T-helper 2 cell treated with Interferon-gamma antibody and Interleukin-4, amounts not matched to agents 100 ng/mL and 5 ng/mL, for 36 hours (primary cell): ENCODE results near the gene MRPL1. TPM values are rescaled to one million over a fixed set of nuclear protein-coding genes. Genes with fewer than 3 reads are reported as not detected.
"Not testable (repeated sequence)": the region's sequence is repeated elsewhere in the genome, so short reads cannot be mapped to it uniquely, and the experiment has no call there.

ENCODE experiments used
- intact Hi-C: fragments of 100-400 bp; cut with micrococcal nuclease; formaldehyde crosslinking; loops from one replicate; pipeline ENCODE4 v1.15.1; 2023
- total RNA-seq: library from RNA; stranded (reverse); gene quantifications from 2 replicates; pipeline ENCODE4 v1.2.3, GENCODE V29; 2022

Gene MRPL1
- total RNA-seq, 1 donor from 2014 or later = 49.9 TPM

DNA sequence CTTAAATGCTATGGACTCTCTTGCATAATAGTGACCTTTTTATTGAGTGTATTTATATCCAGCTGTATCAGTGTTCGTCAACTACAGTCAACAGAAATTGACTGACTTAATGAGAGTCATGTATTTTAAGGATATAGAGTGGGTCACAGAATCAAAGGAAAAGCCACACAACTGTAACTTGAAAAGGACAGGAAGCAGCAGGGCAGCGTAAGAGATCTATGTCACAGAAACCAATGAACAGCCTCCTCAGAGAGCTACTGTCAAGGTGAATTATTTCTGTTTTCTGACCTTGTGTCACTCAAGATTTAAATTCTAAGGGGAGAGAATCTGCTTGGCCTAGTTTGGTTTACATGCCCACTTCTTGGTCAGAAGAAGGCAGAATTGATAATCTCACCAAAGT is 100.4 kb downstream of the MRPL1 start:
- intact Hi-C loops = no loop called here

DNA sequence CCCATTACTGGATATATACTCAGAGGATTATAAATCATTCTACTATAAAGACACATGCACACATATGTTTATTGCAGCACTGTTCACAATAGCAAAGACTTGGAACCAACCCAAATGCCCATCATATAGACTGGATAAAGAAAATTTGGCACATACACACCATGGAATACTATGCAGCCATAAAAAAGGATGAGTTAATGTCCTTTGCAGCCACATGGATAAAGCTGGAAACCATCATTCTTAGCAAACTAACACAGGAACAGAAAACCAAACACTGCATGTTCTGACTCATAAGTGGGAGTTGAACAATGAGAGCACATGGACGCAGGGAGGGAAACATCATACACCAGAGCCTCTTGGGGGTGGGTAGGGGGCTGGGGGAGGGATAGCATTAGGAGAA is 111.0 kb downstream of the MRPL1 start:
- intact Hi-C loops = not testable (repeated sequence)

DNA sequence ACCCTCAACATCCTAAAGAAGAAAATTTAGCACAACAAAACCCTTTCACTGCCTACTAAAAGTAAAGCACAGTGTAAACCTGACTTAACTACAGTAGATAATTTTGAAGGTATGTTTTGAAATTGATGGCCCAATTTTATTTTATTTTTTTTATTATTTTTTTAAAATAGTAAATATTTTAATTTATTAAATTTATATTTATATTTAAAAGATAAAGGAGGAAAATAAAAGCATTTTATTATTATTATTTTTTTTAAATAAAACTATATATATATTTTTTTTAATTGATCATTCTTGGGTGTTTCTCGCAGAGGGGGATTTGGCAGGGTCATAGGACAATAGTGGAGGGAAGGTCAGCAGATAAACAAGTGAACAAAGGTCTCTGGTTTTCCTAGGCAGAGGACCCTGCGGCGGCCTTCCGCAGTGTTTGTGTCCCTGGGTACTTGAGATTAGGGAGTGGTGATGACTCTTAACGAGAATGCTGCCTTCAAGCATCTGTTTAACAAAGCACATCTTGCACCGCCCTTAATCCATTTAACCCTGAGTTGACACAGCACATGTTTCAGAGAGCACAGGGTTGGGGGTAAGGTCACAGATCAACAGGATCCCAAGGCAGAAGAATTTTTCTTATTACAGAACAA is 120.4 kb downstream of the MRPL1 start:
- intact Hi-C loops = not testable (repeated sequence)

DNA sequence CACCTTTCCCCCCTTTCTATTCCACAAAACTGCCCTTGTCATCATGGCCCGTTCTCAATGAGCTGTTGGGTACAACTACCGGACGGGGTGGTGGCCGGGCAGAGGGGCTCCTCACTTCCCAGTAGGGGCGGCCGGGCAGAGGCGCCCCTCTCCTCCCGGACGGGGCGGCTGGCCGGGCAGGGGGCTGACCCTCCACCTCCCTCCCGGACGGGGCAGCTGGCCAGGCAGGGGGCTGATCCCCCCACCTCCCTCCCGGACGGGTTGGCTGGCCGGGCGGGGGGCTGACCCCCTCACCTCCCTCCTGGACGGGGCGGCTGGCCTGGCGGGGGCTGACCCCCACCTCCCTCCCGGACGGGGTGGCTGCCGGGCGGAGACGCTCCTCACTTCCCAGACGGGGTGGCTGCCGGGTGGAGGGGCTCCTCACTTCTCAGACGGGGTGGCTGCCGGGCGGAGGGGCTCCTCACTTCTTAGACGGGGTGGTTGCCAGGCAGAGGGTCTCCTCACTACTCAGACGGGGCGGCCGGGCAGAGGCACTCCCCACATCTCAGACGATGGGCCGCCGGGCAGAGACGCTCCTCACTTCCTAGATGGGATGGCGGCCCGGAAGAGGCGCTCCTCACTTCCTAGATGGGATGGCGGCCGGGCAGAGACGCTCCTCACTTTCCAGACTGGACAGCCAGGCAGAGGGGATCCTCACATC is 121.1 kb downstream of the MRPL1 start:
- intact Hi-C loops = not testable (repeated sequence)

DNA sequence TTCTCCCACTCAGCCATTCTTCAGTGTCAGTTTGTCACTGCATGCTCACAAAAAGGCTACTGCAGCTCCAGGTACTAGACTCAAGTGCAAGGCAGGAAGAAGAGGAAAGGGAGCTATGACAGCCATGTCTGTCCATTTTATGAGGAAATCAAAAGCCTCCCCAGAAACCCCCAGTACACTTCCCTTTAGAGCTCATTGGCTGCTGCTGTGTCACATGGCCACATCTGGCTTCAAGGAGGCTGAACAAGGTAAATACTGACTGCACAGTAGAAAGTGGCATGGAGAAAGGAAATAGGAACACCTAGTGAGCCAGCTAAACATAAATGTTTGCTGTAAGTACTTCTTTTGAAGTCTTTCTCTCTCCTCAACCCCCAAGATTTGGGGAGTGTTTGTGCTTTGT is 127.3 kb downstream of the MRPL1 start:
- intact Hi-C loops = no loop called here

DNA sequence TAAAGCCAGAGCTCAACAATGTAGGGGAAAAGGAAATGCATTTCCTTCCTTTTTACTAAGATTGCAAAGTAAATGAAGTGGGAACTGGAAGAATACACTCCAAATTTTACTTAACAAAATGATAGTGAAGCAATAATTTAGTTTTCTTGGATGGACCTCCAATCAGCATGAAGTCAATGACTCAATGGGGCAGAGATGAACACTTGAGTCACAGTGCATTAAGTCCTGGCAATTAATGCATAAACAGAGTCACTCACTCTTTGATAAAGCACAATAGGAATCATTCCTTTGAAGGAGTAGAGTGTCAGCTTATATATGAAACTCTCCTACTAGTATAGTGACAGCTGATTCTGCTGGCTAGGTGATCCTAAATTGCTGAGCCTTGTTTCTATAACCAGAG is 127.8 kb downstream of the MRPL1 start:
- intact Hi-C loops = no loop called here

DNA sequence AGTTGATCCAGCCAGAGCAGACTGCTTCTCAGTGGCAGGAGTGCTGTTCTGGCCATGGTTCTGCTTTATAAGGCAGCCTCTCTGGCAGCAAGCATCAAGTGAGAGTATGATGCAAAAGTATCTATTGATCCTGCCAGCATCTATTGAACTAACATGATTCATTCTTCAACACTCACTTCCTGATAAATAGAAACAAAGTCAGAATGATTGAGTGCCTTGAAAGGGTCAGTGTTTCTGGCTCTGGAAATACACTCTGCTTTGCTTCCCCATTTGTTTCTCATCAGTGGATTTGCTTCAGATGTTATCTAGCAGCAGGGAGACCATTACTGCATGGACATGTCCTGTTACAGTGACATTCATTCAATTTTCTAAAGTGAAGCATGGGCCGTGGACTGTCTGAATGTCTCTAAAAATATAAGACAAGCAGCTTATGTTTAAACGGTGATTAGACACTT is 128.3 kb downstream of the MRPL1 start:
- intact Hi-C loops = no loop called here

DNA sequence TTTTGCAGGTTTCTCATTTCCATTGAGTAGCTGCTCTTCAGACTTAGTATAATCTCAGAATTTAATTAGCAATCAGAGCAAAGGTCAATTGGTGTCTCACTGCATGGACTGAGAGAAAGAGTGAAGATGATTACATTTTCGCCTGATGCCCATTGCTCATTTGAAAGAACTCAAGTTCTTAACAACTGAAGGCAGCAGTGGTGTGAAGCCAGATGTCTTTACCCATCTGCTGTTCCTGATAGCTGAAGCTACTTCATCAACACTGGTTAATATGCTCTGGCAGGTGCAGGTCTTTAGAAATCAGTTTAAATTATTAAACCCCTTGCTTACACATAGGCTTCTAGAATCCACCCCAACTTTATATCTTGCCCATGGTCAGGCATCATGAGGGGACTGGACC is 130.0 kb downstream of the MRPL1 start:
- intact Hi-C loops = no loop called here

DNA sequence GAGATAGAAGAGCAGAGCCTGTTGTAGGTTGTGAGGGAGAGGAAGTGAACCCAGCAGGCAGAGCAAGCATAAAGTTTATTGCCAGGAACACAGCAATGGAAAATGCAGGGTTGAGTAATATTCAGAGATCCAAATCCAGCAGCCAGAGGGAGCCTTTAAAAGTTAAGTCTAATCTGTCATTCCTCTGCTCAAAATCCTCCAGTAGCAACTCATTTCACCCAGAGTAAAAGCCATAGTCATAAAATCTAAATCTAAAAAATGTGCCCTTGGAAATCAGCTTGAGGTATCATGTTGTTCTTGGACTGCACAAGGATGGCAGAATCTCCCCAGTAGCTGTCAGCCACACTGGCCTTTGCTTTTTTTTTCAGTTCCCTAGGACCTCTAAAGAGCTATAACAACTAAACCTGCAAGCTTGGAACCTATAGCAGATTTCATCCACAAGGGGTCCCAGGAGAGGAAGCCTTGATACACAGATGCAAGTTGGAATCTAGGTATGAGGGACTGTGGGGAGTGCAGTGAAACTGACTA is 131.6 kb downstream of the MRPL1 start:
- intact Hi-C loops = no loop called here

DNA sequence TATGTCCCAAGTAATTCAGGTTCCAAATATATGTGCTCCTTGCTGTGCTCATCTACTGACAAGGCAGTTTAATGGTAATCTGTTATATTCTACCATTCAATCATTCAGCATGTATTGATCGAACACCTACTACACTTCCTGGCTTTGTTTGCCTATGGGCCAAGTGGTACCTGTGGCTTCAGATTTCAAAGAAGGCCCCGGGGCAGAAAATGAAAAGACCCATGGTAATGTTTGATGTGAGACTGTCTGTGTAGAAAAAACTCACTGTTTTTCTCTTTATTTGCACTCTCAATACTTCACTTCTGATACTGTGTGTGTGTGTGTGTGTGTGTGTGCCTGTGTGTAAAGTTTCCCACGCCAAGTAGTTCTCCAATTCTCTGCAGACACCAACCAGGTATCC is 133.4 kb downstream of the MRPL1 start:
- intact Hi-C loops = no loop called here

DNA sequence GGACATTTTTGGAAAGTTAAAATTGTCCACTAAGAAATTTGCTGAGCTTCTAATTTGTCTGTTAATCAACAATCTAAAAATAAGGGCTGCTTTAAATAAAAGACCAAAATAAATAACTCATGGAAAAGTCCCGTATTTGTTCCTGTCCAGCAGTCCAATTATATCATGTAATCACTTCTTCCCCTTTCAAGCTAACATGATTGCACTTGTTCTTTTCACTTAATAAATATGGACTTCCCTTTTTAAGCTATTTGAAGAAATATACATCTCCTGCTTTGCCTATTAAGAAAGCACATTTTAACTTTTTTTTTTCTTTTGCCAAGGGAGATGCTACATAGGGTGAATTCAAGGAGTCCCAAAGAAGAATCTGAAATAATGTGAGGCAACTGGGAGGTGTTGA is 138.9 kb downstream of the MRPL1 start:
- intact Hi-C loops = no loop called here

DNA sequence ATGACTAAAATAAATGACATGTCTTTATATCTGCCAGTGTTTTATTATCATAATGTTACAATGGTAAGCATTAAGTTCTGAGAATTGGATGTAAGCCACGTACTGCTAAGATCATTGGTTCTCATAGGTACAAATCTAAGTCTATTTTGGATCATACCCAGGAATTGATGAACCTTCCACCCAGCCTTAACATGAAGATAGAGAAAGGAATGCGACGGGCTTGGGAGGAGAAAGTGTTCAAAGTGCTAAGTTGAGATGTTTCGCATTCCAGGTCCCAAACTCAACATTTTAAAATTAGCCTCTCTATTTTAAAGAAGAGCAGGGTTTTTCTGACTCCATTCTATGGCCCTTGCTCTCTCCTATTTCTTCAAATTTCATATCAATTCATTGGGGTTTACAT is 139.6 kb downstream of the MRPL1 start:
- intact Hi-C loops = no loop called here

Other genes starting within 250 kb of the MRPL1 start
- gene CNOT6L, start 43.5 kb upstream of the MRPL1 start, total RNA-seq = 73.3 and 73.5 TPM in 2 replicates
- gene FRAS1, start 194.5 kb downstream of the MRPL1 start, total RNA-seq = not detected in 2 replicates